GM12874 (cell line): Measurements from ENCODE around the gene DCAF5.

Source experiments
- CTCF ChIP-seq: IDR thresholded peaks from 2 replicates; pipeline ENCODE4 v1.5.1; 2011; ENCODE audit warnings: low read depth, mild to moderate bottlenecking, control low read depth, low read length, moderate library complexity; ENCODE audit not compliant: insufficient read depth

Gene DCAF5

GRCh38 chr14:69038455-69039287 is 114.2 kb downstream of the DCAF5 start:
- TF ChIP-seq CTCF: no peak

- TF ChIP-seq CTCF: no peak
These were observed 115.0 kb downstream of the DCAF5 start for GRCh38 chr14:69037790-69038454.

GRCh38 chr14:69036757-69037506 is 116.0 kb downstream of the DCAF5 start:
- no peak for TF ChIP-seq CTCF

- TF ChIP-seq CTCF: no peak
These were observed 118.2 kb downstream of the DCAF5 start for GRCh38 chr14:69034612-69035262.

- TF ChIP-seq CTCF: no peak
These were observed 125.5 kb downstream of the DCAF5 start for GRCh38 chr14:69027242-69027913.

GRCh38 chr14:69023035-69023434 is 129.9 kb downstream of the DCAF5 start:
- TF ChIP-seq CTCF: no peak
